ENCODE data around the gene FARP1.

FARP1 gene

GRCh38 chr13:98429531-98429930 lies 286.6 kb downstream of the FARP1 start:
- DNase-seq (ENCODE audit: low spot score) = no peak

DNA sequence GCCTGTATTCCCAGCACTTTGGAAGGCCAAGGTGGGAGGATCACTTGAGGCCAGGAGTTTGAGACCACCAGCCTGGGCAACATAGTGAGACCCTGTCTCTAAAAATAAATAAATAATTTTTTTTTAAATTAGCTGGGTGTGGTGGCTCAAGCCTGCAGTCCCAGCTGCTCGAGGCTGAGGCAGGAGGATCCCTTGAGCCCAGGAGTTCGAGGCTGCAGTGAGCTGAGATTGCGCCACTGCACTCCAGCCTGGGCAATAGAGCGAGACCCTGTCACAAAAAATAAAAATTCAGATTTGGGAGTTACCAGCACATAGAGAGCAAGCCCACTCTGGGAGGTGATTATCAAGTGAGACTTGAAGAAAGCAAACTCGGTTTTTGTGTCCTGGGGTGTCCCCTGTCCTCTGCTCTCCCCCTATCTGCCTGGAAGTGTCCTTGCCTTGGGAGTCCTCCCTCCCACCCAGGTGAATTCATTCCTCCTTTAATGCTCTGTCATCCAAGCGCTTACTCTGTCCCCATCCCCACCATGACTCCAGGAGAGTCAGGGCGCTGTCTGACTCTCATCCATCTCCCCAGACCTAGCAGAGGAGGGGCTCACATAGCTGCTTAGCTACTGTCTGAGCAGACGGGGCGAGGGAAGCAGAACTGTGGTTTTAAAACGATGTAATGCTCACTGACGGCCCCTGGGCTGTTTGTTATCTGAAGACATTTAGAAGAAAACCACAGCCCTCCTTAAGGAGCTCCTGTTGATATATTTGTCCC lies 287.3 kb downstream of the FARP1 start:
- DNase-seq (ENCODE audit: low spot score) = no peak

GRCh38 chr13:98432638-98433037 lies 289.7 kb downstream of the FARP1 start:
- DNase-seq (ENCODE audit: low spot score) = no peak

- DNase-seq (ENCODE audit: low spot score) = no peak
Measured at GRCh38 chr13:98433654-98434053, 290.8 kb downstream of the FARP1 start.

- no peak for DNase-seq (ENCODE audit: low spot score)
Measured at GRCh38 chr13:98434060-98434459, 291.2 kb downstream of the FARP1 start.

GRCh38 chr13:98435376-98435775 lies 292.5 kb downstream of the FARP1 start:
- no peak for DNase-seq (ENCODE audit: low spot score)

- DNase-seq (ENCODE audit: low spot score) = no peak
Measured at GRCh38 chr13:98436233-98436910, 293.5 kb downstream of the FARP1 start.

DNA sequence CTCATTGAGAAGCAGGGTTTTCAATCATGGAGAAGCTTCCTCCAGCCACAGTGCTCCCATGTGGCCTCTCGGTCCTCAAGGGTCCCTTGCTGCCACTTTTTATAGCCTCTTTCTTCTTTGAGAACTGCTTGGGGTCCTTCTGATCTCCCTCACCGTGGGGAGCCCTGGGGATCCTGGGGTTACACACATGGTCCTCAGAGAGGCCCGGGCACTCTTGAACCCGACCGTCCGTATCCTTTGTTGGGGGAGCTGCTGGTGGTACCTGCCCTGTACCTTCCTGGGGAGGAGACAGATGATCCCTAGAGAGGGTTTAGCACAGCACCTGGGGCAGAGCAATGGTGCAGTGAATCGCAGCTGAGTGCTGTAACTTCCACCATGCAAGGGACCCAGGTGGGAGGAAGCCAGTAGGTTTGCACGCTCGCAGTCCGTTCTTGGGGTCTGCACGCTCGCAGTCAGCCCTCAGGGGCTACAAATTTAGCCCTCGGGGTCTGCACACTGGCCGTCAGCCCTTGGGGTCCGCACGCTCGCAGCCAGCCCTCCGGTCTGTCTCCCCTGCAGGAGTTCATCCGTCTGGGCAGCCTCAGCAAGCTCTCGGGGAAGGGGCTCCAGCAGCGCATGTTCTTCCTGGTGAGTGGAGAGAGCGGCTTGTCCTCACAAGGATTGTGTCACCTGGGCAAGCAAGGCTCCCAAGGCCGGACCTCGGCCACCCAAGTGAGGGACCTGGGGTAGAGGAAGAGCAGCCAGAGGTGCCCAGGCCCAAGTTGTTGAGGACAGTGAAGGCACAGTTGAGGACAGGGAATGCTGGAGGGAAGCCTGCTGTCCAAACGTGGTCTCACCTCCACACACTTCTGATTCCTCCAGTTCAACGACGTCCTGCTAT lies 295.6 kb downstream of the FARP1 start:
- DNase-seq (ENCODE audit: low spot score) = no peak

GRCh38 chr13:98439126-98439828 lies 296.4 kb downstream of the FARP1 start:
- no peak for DNase-seq (ENCODE audit: low spot score)

DNA sequence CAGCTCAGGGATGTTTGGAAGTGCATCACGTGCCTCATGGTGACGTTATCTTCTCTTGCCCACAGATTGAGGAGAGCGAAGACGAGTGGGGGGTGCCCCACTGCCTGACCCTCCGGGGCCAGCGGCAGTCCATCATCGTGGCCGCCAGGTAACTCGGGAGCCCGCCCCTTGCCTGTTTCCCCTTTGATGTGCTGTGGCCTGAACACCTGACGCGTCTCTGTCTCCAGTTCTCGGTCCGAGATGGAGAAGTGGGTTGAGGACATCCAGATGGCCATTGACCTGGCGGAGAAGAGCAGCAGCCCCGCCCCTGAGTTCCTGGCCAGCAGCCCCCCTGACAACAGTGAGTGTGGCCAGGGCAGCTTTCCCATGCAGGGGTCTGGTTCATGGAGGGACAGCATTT lies 297.0 kb downstream of the FARP1 start:
- no peak for DNase-seq (ENCODE audit: low spot score)

GRCh38 chr13:98440390-98441055 lies 297.6 kb downstream of the FARP1 start:
- no peak for DNase-seq (ENCODE audit: low spot score)

DNA sequence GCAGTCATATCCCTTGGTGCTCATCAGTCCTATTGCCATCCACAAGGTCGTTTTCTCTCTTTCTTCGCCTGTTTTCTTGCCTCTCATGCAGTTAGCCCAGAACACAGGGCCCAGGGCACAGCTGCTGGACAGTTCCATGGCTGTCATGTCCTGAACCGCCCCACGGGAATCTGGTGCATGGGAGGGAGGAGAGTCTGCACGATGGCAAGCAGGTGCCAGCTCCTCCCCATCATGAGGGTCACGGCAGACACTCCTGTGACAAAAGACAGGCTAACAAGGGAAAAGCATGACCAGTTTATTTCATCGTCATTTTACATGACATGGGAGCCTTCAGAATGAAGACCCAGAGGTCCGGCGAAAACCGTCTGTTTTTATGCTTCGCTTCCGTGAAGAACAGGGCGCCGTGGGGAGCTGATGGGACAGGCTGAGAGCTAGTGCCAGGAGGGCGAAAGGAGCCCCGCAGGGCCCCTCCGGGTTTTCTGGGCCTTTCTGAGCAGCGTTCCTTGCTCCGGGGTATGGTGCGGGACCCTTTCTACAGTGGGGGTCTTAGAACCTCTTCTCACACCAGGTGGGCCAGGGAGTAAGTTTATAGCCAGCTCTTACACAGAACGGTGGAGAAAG lies 298.3 kb downstream of the FARP1 start:
- no peak for DNase-seq (ENCODE audit: low spot score)

DNA sequence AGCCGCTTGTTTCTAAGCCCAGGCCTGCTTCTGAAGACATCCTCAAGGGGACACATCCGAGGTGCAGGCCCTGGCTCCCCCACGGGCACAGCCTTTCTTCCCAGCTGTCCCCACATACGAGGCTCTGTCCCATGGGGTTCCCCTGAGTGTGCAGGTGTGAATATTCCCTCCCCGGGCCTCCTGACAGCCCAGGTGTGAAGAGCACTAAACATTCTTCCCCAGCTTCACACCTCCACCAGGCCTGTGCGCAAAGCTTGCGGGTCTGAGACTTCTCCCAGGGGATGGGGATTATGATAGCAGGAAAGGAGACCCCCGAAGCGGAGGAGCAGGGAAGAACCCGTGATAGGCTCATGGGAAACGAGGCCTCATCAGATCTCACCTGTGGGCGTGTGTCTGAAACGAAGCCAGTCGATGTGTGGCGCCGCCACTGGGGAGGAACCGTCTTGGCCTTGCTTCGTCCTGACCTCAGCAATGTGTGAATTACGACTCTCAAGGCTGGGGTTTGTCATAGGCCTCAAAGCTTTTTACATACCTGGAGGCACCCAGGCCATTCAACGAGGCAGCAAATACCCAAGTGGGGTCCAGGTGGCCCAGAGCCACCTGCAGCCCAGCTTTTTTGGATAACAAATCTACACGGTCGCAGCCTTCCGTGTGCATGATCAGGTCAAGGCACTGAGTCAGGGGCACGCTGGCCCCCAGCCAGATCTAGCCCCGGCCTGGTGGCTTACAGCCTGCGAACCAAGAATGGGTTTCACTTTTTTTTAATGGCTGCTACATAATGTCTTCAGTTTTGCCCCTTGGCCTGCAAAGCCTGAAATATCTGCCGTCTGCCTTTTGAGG lies 299.7 kb downstream of the FARP1 start:
- DNase-seq (ENCODE audit: low spot score) = no peak

- no peak for DNase-seq (ENCODE audit: low spot score)
Measured at GRCh38 chr13:98443329-98443728, 300.4 kb downstream of the FARP1 start.

GRCh38 chr13:98443800-98444325 lies 301.0 kb downstream of the FARP1 start:
- no peak for DNase-seq (ENCODE audit: low spot score)

GRCh38 chr13:98444381-98444780 lies 301.5 kb downstream of the FARP1 start:
- no peak for DNase-seq (ENCODE audit: low spot score)

- peak; percentile 32 for DNase-seq (ENCODE audit: low spot score)
Measured at GRCh38 chr13:98445340-98446233, 302.7 kb downstream of the FARP1 start.

- no peak for DNase-seq (ENCODE audit: low spot score)
Measured at GRCh38 chr13:98446234-98446621, 303.3 kb downstream of the FARP1 start.

GRCh38 chr13:98447130-98447529 lies 304.2 kb downstream of the FARP1 start:
- no peak for DNase-seq (ENCODE audit: low spot score)

Measured in pons (tissue), 1 donor.